ENCODE measurements around the gene NOL9. TPM values are rescaled to one million over a fixed set of nuclear protein-coding genes. Genes with fewer than 3 reads are reported as not detected.

The NOL9 gene
- total and polyA plus RNA-seq, 10 of the 15 experiments (the other 5 are each of a cell fraction or from before 2014, with no cell fraction given), result 3.9 to 35.9 (median 23.0) TPM

DNA sequence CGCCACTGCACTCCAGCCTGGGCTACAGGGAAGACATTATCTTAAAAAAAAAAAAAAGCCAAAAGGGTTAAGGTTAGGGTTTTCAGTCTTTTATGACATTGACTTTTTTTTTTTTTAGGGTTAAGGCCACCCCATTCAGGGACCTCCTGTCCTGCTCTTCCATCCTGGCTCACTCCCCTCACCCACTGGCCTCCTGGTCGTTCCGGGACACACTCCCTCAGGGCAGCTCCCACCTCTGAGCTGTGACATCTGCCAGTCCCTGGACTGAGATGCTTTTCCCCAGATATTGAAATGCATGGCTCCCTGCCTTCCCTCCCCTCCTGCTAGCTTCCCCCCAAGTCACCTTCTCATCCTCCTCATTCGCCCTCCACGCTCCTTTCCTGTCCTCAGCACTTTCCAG, 72.5 kb downstream of the NOL9 start:
- FAIRE-seq (no peak), DNase-seq (ENCODE audit: low read depth, low spot score) (no peak), ATAC-seq (no peak)
- no TSS peak for BruUV-seq (replicated peaks)
- ChIA-PET CTCF (interaction anchor here (1.3 kb wide), 1 partner anchor 57 kb away, joined by 3 read pairs; the partner anchor contains the start of gene ESPN), SMC1A (ENCODE audit: uncharacterized antibody, unreplicated experiment) (interaction anchor here (1.2 kb wide), 1 partner anchor 58 kb away, joined by 3 read pairs; no protein-coding TSS in a partner anchor), POLR2A (interaction anchor here (0.7 kb wide), 1 partner anchor 99 kb away, joined by 3 read pairs; no protein-coding TSS in a partner anchor), RAD21 (ENCODE audit: unreplicated experiment) (no interaction called here)
- intact Hi-C loops (cut with micrococcal nuclease; ENCODE audit: unreplicated experiment), result no loop called here
- no peak overlapping the region for H3K9ac ChIP-seq (ENCODE audit: control insufficient read depth, insufficient read depth, low read length)
- H3K27me3 ChIP-seq (replicated peaks in 1 of 2; ENCODE audit: control insufficient read depth in 2 of 2, insufficient read depth in 2 of 2, low read length in 1 of 2), result peaks cover 2 to 3% of the 10 kb centered on the region in 2 experiments; a peak in 3 of 4 replicates
- H3K4me2 ChIP-seq (ENCODE audit: control insufficient read depth, insufficient read depth), result no peak overlapping the region
- no peak overlapping the region for H3K27ac ChIP-seq (ENCODE audit: control insufficient read depth, insufficient read depth)
- no peak overlapping the region for H2AFZ ChIP-seq (ENCODE audit: control insufficient read depth, low read depth, low read length)
- no peak overlapping the region for H3K4me3 ChIP-seq
- H3K9me3 ChIP-seq (replicated peaks; ENCODE audit: control insufficient read depth, insufficient read depth, low read length), result no peaks in the 10 kb centered on the region
- in situ Hi-C loops (cut with MboI), result loop anchor here (25.0 kb wide), 1 partner anchor 730 kb away; no protein-coding TSS in a partner anchor
- no peaks in the 10 kb centered on the region for H3K36me3 ChIP-seq (ENCODE audit: control insufficient read depth in 2 of 2, insufficient read depth in 2 of 2, low read length in 1 of 2)
- H4K20me1 ChIP-seq (ENCODE audit: control insufficient read depth, insufficient read depth), result peaks cover 2% of the 10 kb centered on the region; the same call in 1 of the 2 replicates
- no peaks in the 10 kb centered on the region for H3K79me2 ChIP-seq (ENCODE audit: control insufficient read depth, insufficient read depth, low read length)
- TF ChIP-seq, protein P1, sequence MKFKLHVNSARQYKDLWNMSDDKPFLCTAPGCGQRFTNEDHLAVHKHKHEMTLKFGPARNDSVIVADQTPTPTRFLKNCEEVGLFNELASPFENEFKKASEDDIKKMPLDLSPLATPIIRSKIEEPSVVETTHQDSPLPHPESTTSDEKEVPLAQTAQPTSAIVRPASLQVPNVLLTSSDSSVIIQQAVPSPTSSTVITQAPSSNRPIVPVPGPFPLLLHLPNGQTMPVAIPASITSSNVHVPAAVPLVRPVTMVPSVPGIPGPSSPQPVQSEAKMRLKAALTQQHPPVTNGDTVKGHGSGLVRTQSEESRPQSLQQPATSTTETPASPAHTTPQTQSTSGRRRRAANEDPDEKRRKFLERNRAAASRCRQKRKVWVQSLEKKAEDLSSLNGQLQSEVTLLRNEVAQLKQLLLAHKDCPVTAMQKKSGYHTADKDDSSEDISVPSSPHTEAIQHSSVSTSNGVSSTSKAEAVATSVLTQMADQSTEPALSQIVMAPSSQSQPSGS (IDR thresholded peaks at IDR 0.05; ENCODE audit: low read length), result no peak
- TF ChIP-seq EP300 (IDR thresholded peaks at IDR 0.05; ENCODE audit: borderline replicate concordance in 1 of 2, control insufficient read depth in 1 of 2, low read depth in 2 of 2, low read length in 2 of 2) (no peak), MTA2 (IDR thresholded peaks at IDR 0.05; ENCODE audit: low read depth) (no peak), TARDBP (IDR thresholded peaks at IDR 0.05; ENCODE audit: borderline replicate concordance) (no peak), GABPA (IDR thresholded peaks at IDR 0.05; ENCODE audit: low read depth) (no peak), JUNB (IDR thresholded peaks at IDR 0.05) (no peak), SIX5 (IDR thresholded peaks at IDR 0.05; ENCODE audit: low read depth, low read length, severe bottlenecking) (no peak), TCF7 (IDR thresholded peaks at IDR 0.05; ENCODE audit: borderline replicate concordance) (no peak), FOS (IDR thresholded peaks at IDR 0.05; ENCODE audit: borderline replicate concordance, extremely low read depth, insufficient read length) (no peak)
- TF ChIP-seq, protein P2, sequence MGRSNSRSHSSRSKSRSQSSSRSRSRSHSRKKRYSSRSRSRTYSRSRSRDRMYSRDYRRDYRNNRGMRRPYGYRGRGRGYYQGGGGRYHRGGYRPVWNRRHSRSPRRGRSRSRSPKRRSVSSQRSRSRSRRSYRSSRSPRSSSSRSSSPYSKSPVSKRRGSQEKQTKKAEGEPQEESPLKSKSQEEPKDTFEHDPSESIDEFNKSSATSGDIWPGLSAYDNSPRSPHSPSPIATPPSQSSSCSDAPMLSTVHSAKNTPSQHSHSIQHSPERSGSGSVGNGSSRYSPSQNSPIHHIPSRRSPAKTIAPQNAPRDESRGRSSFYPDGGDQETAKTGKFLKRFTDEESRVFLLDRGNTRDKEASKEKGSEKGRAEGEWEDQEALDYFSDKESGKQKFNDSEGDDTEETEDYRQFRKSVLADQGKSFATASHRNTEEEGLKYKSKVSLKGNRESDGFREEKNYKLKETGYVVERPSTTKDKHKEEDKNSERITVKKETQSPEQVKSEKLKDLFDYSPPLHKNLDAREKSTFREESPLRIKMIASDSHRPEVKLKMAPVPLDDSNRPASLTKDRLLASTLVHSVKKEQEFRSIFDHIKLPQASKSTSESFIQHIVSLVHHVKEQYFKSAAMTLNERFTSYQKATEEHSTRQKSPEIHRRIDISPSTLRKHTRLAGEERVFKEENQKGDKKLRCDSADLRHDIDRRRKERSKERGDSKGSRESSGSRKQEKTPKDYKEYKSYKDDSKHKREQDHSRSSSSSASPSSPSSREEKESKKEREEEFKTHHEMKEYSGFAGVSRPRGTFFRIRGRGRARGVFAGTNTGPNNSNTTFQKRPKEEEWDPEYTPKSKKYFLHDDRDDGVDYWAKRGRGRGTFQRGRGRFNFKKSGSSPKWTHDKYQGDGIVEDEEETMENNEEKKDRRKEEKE (IDR thresholded peaks at IDR 0.05), result no peak
- TF ChIP-seq, protein P3, sequence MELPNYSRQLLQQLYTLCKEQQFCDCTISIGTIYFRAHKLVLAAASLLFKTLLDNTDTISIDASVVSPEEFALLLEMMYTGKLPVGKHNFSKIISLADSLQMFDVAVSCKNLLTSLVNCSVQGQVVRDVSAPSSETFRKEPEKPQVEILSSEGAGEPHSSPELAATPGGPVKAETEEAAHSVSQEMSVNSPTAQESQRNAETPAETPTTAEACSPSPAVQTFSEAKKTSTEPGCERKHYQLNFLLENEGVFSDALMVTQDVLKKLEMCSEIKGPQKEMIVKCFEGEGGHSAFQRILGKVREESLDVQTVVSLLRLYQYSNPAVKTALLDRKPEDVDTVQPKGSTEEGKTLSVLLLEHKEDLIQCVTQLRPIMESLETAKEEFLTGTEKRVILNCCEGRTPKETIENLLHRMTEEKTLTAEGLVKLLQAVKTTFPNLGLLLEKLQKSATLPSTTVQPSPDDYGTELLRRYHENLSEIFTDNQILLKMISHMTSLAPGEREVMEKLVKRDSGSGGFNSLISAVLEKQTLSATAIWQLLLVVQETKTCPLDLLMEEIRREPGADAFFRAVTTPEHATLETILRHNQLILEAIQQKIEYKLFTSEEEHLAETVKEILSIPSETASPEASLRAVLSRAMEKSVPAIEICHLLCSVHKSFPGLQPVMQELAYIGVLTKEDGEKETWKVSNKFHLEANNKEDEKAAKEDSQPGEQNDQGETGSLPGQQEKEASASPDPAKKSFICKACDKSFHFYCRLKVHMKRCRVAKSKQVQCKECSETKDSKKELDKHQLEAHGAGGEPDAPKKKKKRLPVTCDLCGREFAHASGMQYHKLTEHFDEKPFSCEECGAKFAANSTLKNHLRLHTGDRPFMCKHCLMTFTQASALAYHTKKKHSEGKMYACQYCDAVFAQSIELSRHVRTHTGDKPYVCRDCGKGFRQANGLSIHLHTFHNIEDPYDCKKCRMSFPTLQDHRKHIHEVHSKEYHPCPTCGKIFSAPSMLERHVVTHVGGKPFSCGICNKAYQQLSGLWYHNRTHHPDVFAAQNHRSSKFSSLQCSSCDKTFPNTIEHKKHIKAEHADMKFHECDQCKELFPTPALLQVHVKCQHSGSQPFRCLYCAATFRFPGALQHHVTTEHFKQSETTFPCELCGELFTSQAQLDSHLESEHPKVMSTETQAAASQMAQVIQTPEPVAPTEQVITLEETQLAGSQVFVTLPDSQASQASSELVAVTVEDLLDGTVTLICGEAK (IDR thresholded peaks at IDR 0.05; ENCODE audit: borderline replicate concordance), result no peak
- H3K4me1 ChIP-seq (ENCODE audit: control insufficient read depth, insufficient read depth, low read length), result no peaks in the 10 kb centered on the region
- 17% methylated on average over 5 of the region's 5 CpGs for whole genome bisulfite sequencing (ENCODE audit: insufficient coverage, insufficient replicate concordance, low lambda C conversion rate, missing lambda C conversion rate)
